ENCODE results near the gene RHBDD2. TPM values are rescaled to one million over a fixed set of nuclear protein-coding genes. Genes with fewer than 3 reads are reported as not detected.
"Not testable (repeated sequence)": the region's sequence is repeated elsewhere in the genome, so short reads cannot be mapped to it uniquely, and the experiment has no call there.

RHBDD2 gene
- total RNA-seq, 1 donor = 32.0 TPM

- no peak for DNase-seq (ENCODE audit: low read depth in 2 of 3, low spot score in 2 of 3)
Measured at GRCh38 chr7:75888464-75889222, 9.8 kb downstream of the RHBDD2 start.

- no peak for DNase-seq (ENCODE audit: low read depth in 2 of 3, low spot score in 2 of 3)
Measured at GRCh38 chr7:75889223-75889825, 10.5 kb downstream of the RHBDD2 start.

- DNase-seq (ENCODE audit: low read depth in 2 of 3, low spot score in 2 of 3) = no peak
Measured at GRCh38 chr7:75889826-75890225, 11.0 kb downstream of the RHBDD2 start.

- DNase-seq (ENCODE audit: low read depth in 2 of 3, low spot score in 2 of 3) = not testable (repeated sequence)
Measured at GRCh38 chr7:75891237-75891636, 12.4 kb downstream of the RHBDD2 start.

GRCh38 chr7:75891815-75892411, 13.1 kb downstream of the RHBDD2 start:
- DNase-seq (ENCODE audit: low read depth in 2 of 3, low spot score in 2 of 3) = no peak

- DNase-seq (ENCODE audit: low read depth in 2 of 3, low spot score in 2 of 3) = no peak
Measured at GRCh38 chr7:75892634-75893272, 13.9 kb downstream of the RHBDD2 start.

- no peak for DNase-seq (ENCODE audit: low read depth in 2 of 3, low spot score in 2 of 3)
Measured at GRCh38 chr7:75896803-75897327, 18.0 kb downstream of the RHBDD2 start.

- DNase-seq (ENCODE audit: low read depth in 2 of 3, low spot score in 2 of 3) = no peak
Measured at GRCh38 chr7:75900617-75901315, 21.9 kb downstream of the RHBDD2 start.

- peak in 1 of 3 donors; percentile 15 for DNase-seq (ENCODE audit: low read depth in 2 of 3, low spot score in 2 of 3)
Measured at GRCh38 chr7:75905785-75906604, 27.2 kb downstream of the RHBDD2 start.

GRCh38 chr7:75906991-75907667, 28.3 kb downstream of the RHBDD2 start:
- DNase-seq (ENCODE audit: low read depth in 2 of 3, low spot score in 2 of 3) = no peak

- not testable (repeated sequence) for DNase-seq (ENCODE audit: low read depth in 2 of 3, low spot score in 2 of 3)
Measured at GRCh38 chr7:75907668-75908039, 28.8 kb downstream of the RHBDD2 start.

- DNase-seq (ENCODE audit: low read depth in 2 of 3, low spot score in 2 of 3) = no peak
Measured at GRCh38 chr7:75909521-75910132, 30.8 kb downstream of the RHBDD2 start.

GRCh38 chr7:75911186-75911585, 32.4 kb downstream of the RHBDD2 start:
- not testable (repeated sequence) for DNase-seq (ENCODE audit: low read depth in 2 of 3, low spot score in 2 of 3)

- DNase-seq (ENCODE audit: low read depth in 2 of 3, low spot score in 2 of 3) = no peak
Measured at GRCh38 chr7:75913437-75913836, 34.6 kb downstream of the RHBDD2 start.

GRCh38 chr7:75914169-75914654, 35.4 kb downstream of the RHBDD2 start:
- DNase-seq (ENCODE audit: low read depth in 2 of 3, low spot score in 2 of 3) = no peak

- DNase-seq (ENCODE audit: low read depth in 2 of 3, low spot score in 2 of 3) = peak; percentile 92 to 94 (median 94)
Measured at GRCh38 chr7:75914655-75915415, 36.0 kb downstream of the RHBDD2 start, which contains the start of gene POR. TSS of gene POR (plus strand) at chr7:75915155. CDS start at chr7:75954002, 38,847 bp downstream.

- DNase-seq (ENCODE audit: low read depth in 2 of 3, low spot score in 2 of 3) = peak in 1 of 3 donors; percentile 35
Measured at GRCh38 chr7:75915416-75916156, 36.8 kb downstream of the RHBDD2 start.
